Transverse colon (tissue), 4 donors: ENCODE measurements around the gene NPEPL1.

ENCODE experiments used
- CTCF ChIP-seq, 5 experiments: fragments of 200-600 bp in 3 of 5; fragments of 450-650 bp in 2 of 5; sonication (generic) in 3 of 5; IDR thresholded peaks; 1 replicate in 2 of 5; 2 replicates in 3 of 5; pipeline ENCODE4 v1.5.1; 2016 to 2017; ENCODE audit warnings: antibody characterized with exemption in 5 of 5, inconsistent platforms in 3 of 5, mild to moderate bottlenecking in 2 of 5, moderate library complexity in 1 of 5
- POLR2A ChIP-seq: fragments of 450-650 bp; IDR thresholded peaks from one replicate; pipeline ENCODE4 v1.6.1; 2016; ENCODE audit warnings: antibody characterized with exemption, mild to moderate bottlenecking, moderate library complexity
- POLR2AphosphoS5 ChIP-seq, 3 donors: sonication (generic); formaldehyde crosslinking; IDR thresholded peaks; one replicate each; pipeline ENCODE4 v1.6.1; 2016; ENCODE audit warnings: antibody characterized with exemption in 3 of 3

- TF ChIP-seq CTCF (IDR thresholded peaks at IDR 0.05): no peak
- TF ChIP-seq POLR2A: no peak
- no peak for TF ChIP-seq POLR2AphosphoS5 (IDR thresholded peaks at IDR 0.05)
These were observed 44.7 kb upstream of the NPEPL1 start for GRCh38 chr20:58647796-58648501.
